ENCODE data around the gene FGF14.

DNA sequence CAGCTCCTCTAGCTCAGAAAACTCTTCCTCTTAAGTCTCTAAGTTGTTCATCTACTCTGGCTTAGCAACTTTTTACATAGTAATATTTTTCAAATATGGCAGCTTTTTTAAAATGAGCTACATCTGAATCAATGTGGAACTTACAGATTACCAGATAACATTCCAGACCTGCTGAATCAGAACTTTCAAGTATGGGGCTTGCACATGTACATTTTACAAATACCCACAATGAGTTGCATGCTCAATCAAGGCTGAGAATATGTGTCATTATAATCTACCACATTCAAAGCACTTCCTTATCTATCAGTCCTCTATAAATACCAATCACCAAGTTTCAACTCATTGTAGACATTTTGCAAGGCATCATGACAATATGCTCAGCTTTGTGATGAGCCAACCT lies 383.1 kb downstream of the FGF14 start:
- TF ChIP-seq, protein P1, sequence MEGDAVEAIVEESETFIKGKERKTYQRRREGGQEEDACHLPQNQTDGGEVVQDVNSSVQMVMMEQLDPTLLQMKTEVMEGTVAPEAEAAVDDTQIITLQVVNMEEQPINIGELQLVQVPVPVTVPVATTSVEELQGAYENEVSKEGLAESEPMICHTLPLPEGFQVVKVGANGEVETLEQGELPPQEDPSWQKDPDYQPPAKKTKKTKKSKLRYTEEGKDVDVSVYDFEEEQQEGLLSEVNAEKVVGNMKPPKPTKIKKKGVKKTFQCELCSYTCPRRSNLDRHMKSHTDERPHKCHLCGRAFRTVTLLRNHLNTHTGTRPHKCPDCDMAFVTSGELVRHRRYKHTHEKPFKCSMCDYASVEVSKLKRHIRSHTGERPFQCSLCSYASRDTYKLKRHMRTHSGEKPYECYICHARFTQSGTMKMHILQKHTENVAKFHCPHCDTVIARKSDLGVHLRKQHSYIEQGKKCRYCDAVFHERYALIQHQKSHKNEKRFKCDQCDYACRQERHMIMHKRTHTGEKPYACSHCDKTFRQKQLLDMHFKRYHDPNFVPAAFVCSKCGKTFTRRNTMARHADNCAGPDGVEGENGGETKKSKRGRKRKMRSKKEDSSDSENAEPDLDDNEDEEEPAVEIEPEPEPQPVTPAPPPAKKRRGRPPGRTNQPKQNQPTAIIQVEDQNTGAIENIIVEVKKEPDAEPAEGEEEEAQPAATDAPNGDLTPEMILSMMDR (IDR thresholded peaks at IDR 0.05; ENCODE audit: low read depth, low read length, poor library complexity, severe bottlenecking) = no peak
- no peak for TF ChIP-seq EZH2phosphoT487 (IDR thresholded peaks at IDR 0.05; ENCODE audit: borderline replicate concordance, low read length)

All from DOHH2 (cell line).